Measurements from ENCODE around the gene ST3GAL4. TPM values are rescaled to one million over a fixed set of nuclear protein-coding genes. Genes with fewer than 3 reads are reported as not detected.

The ST3GAL4 gene
- total and polyA plus RNA-seq, 8 donors, result 9.9 to 31.0 (median 15.7) TPM; not detected in 1

GRCh38 chr11:126357969-126358762, 2.7 kb downstream of the ST3GAL4 start:
- Histone ChIP-seq H3K4me3 (peak overlapping the region in 2 of 4 donors; percentile 67 to 73), H3K4me1 (peaks cover 27 to 82% (median 54%) of the 10 kb centered on the region in 4 donors), H3K36me3 (no peaks in the 10 kb centered on the region), H3K9me3 (no peaks in the 10 kb centered on the region), H3K27ac (peak overlapping the region in 4 of 5 donors; percentile 76 to 87 (median 82)), H3K27me3 (no peaks in the 10 kb centered on the region)
- WGBS, 5 donors, result 73 to 84% (median 76%) methylated on average over 17 to 18 of the region's 18 CpGs
- no peak for TF ChIP-seq CTCF (IDR thresholded peaks at IDR 0.05)
- no peak for TF ChIP-seq POLR2AphosphoS5 (IDR thresholded peaks at IDR 0.05)
- no peak for TF ChIP-seq EP300 (IDR thresholded peaks at IDR 0.05)
- TF ChIP-seq POLR2A (IDR thresholded peaks at IDR 0.05), result no peak
- no peak for DNase-seq
- intact Hi-C loops (cut with DNase I; ENCODE audit: low total_unique reads), result no loop called here

- Histone ChIP-seq H3K27me3 (no peaks in the 10 kb centered on the region), H3K27ac (peak overlapping the region in 4 of 5 donors; percentile 28 to 87 (median 79)), H3K36me3 (no peaks in the 10 kb centered on the region), H3K4me1 (peaks cover 30 to 77% (median 51%) of the 10 kb centered on the region in 4 donors), H3K9me3 (no peaks in the 10 kb centered on the region), H3K4me3 (peak overlapping the region in 1 of 4 donors; percentile 73)
- TF ChIP-seq CTCF (IDR thresholded peaks at IDR 0.05), result no peak
- no peak for TF ChIP-seq EP300 (IDR thresholded peaks at IDR 0.05)
- no peak for TF ChIP-seq POLR2AphosphoS5 (IDR thresholded peaks at IDR 0.05)
- no peak for TF ChIP-seq POLR2A (IDR thresholded peaks at IDR 0.05)
- intact Hi-C loops (cut with DNase I; ENCODE audit: low total_unique reads), result no loop called here
- 54 to 79% (median 70%) methylated on average over 2 of the region's 2 CpGs for WGBS, 5 donors
- no peak for DNase-seq
Observed at GRCh38 chr11:126358763-126359160, 3.3 kb downstream of the ST3GAL4 start.

GRCh38 chr11:126359431-126360048, 4.1 kb downstream of the ST3GAL4 start:
- Histone ChIP-seq H3K4me1 (peaks cover 29 to 70% (median 49%) of the 10 kb centered on the region in 4 donors), H3K27me3 (no peaks in the 10 kb centered on the region), H3K36me3 (no peaks in the 10 kb centered on the region), H3K4me3 (peak overlapping the region in 1 of 4 donors; percentile 0), H3K27ac (peak overlapping the region in 4 of 5 donors; percentile 24 to 87 (median 55)), H3K9me3 (no peaks in the 10 kb centered on the region)
- 42 to 51% (median 47%) methylated on average over 15 to 16 of the region's 16 CpGs for WGBS, 5 donors
- DNase-seq, result peak in 1 of 2 donors; percentile 84
- TF ChIP-seq CTCF (IDR thresholded peaks at IDR 0.05) (no peak), EP300 (IDR thresholded peaks at IDR 0.05) (no peak), POLR2A (IDR thresholded peaks at IDR 0.05) (no peak), POLR2AphosphoS5 (IDR thresholded peaks at IDR 0.05) (no peak)
- intact Hi-C loops (cut with DNase I; ENCODE audit: low total_unique reads), result no loop called here

GRCh38 chr11:126360049-126360446, 4.6 kb downstream of the ST3GAL4 start:
- WGBS, 5 donors, result 81 to 92% (median 90%) methylated on average over 8 of the region's 8 CpGs
- Histone ChIP-seq H3K27ac (peak overlapping the region in 3 of 5 donors; percentile 24 to 87 (median 82)), H3K9me3 (no peaks in the 10 kb centered on the region), H3K36me3 (no peaks in the 10 kb centered on the region), H3K4me3 (peak overlapping the region in 1 of 4 donors; percentile 0), H3K27me3 (no peaks in the 10 kb centered on the region), H3K4me1 (peaks cover 24 to 64% (median 46%) of the 10 kb centered on the region in 4 donors)
- TF ChIP-seq EP300 (IDR thresholded peaks at IDR 0.05), result no peak
- no peak for TF ChIP-seq POLR2A (IDR thresholded peaks at IDR 0.05)
- intact Hi-C loops (cut with DNase I; ENCODE audit: low total_unique reads), result no loop called here
- no peak for DNase-seq
